ENCODE results near the gene TNFAIP3.

- TF ChIP-seq CTCF (IDR thresholded peaks at IDR 0.05; ENCODE audit: insufficient read depth, low read length): no peak
- peak; percentile 57 for TF ChIP-seq POLR2AphosphoS5 (IDR thresholded peaks at IDR 0.05; ENCODE audit: low read depth)
- no peak for TF ChIP-seq REST (IDR thresholded peaks at IDR 0.05; ENCODE audit: insufficient replicate concordance, low read depth)
- 0 out of 2 replicates have a peak, but pooled peaks have one; percentile 21 for TF ChIP-seq GABPA (IDR thresholded peaks at IDR 0.05; ENCODE audit: low read depth)
- TF ChIP-seq SPI1 (IDR thresholded peaks at IDR 0.05; ENCODE audit: borderline replicate concordance, low read depth): no peak
These were observed 60.7 kb downstream of the TNFAIP3 start for GRCh38 chr6:137927777-137928218.

All from HL-60 (cell line).